Measurements from ENCODE around the gene FAM161A. TPM values are rescaled to one million over a fixed set of nuclear protein-coding genes. Genes with fewer than 3 reads are reported as not detected.

The FAM161A gene
- total RNA-seq, 6 experiments from 2014 or later, result 0.64 to 2.2 (median 1.1) TPM

DNA sequence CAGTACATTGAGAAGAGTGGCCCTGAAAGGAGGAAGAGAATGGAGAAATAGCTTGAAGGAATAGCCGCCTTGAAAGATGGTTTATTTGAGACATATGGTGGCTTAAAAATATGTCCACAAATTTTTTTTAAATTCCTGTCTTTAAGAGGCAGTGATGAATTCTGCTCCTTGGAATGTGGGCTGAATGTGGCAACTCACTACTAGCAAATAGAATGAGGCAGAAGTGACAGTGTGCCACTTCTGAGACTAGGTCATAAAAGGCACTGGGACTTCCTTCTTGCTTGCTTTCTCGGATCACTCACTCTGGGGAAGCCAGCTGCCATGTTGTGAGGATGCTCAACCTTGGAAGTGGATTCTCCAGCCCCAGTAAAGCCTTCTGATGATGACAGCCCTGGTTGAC is 67.0 kb downstream of the FAM161A start:
- intact Hi-C loops (cut with DNase I), result no loop called here
- 91% methylated on average over 1 of the region's 2 CpGs for WGBS (ENCODE audit: insufficient coverage, low coverage, low lambda C conversion rate, missing lambda C conversion rate)
- no peak for TF ChIP-seq POLR2A (IDR thresholded peaks at IDR 0.05)
- TF ChIP-seq, protein P1, sequence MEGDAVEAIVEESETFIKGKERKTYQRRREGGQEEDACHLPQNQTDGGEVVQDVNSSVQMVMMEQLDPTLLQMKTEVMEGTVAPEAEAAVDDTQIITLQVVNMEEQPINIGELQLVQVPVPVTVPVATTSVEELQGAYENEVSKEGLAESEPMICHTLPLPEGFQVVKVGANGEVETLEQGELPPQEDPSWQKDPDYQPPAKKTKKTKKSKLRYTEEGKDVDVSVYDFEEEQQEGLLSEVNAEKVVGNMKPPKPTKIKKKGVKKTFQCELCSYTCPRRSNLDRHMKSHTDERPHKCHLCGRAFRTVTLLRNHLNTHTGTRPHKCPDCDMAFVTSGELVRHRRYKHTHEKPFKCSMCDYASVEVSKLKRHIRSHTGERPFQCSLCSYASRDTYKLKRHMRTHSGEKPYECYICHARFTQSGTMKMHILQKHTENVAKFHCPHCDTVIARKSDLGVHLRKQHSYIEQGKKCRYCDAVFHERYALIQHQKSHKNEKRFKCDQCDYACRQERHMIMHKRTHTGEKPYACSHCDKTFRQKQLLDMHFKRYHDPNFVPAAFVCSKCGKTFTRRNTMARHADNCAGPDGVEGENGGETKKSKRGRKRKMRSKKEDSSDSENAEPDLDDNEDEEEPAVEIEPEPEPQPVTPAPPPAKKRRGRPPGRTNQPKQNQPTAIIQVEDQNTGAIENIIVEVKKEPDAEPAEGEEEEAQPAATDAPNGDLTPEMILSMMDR (IDR thresholded peaks at IDR 0.05), result no peak
- no peak overlapping the region for H3K4me3 ChIP-seq
- no peak for DNase-seq
- ATAC-seq, result no peak
- H3K27ac ChIP-seq, result no peak overlapping the region
- no peaks in the 10 kb centered on the region for H3K36me3 ChIP-seq
- no peaks in the 10 kb centered on the region for H3K27me3 ChIP-seq
- no peaks in the 10 kb centered on the region for H3K9me3 ChIP-seq
- no peaks in the 10 kb centered on the region for H3K4me1 ChIP-seq

GRCh38 chr2:61785583-61785982 is 68.3 kb downstream of the FAM161A start:
- DNase-seq, result no peak
- no peaks in the 10 kb centered on the region for H3K4me1 ChIP-seq
- no peaks in the 10 kb centered on the region for H3K27me3 ChIP-seq
- H3K4me3 ChIP-seq, result no peak overlapping the region
- no peaks in the 10 kb centered on the region for H3K36me3 ChIP-seq
- H3K27ac ChIP-seq, result no peak overlapping the region
- intact Hi-C loops (cut with DNase I), result no loop called here
- TF ChIP-seq POLR2A (IDR thresholded peaks at IDR 0.05), result no peak
- TF ChIP-seq, protein P1 (IDR thresholded peaks at IDR 0.05), result no peak
- ATAC-seq, result no peak
- no peaks in the 10 kb centered on the region for H3K9me3 ChIP-seq

DNA sequence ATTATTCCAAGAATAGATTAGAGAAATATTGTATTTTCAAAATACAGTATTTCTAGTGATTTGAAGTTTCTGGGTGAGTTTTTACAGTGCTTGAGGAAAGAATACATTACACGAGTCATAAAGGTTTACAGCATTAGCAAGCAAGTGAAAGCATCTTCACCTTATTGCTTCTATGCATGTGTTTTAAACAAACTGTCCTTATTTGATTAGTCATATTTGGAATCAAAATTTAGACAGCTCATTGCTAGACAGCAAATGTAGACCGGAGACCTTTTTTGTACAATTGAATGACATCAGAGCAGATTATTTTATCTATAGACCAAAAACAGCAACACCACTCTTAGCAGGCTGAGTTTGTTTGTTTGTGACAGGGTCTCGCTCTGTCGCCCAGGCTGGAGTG is 69.2 kb downstream of the FAM161A start:
- DNase-seq, result no peak
- Histone ChIP-seq H3K4me1 (no peaks in the 10 kb centered on the region), H3K9me3 (no peaks in the 10 kb centered on the region), H3K27ac (no peak overlapping the region), H3K4me3 (no peak overlapping the region), H3K36me3 (no peaks in the 10 kb centered on the region), H3K27me3 (no peaks in the 10 kb centered on the region)
- WGBS (ENCODE audit: insufficient coverage, low coverage, low lambda C conversion rate, missing lambda C conversion rate), result 66% methylated on average over 4 of the region's 4 CpGs
- no peak for ATAC-seq
- intact Hi-C loops (cut with DNase I), result no loop called here
- no peak for TF ChIP-seq POLR2A (IDR thresholded peaks at IDR 0.05)
- TF ChIP-seq, protein P1 (IDR thresholded peaks at IDR 0.05), result no peak

GRCh38 chr2:61775956-61776570 is 77.8 kb downstream of the FAM161A start:
- H3K4me3 ChIP-seq, result no peak overlapping the region
- WGBS (ENCODE audit: insufficient coverage, low coverage, low lambda C conversion rate, missing lambda C conversion rate), result 76% methylated on average over 7 of the region's 8 CpGs

More at GRCh38 chr2:61775956-61776570, 77.8 kb downstream of the FAM161A start:
- intact Hi-C loops (cut with DNase I), result no loop called here
- no peaks in the 10 kb centered on the region for H3K4me1 ChIP-seq
- H3K9me3 ChIP-seq, result no peaks in the 10 kb centered on the region
- TF ChIP-seq, protein P1 (IDR thresholded peaks at IDR 0.05), result no peak
- TF ChIP-seq POLR2A (IDR thresholded peaks at IDR 0.05), result no peak
- no peak overlapping the region for H3K27ac ChIP-seq
- no peaks in the 10 kb centered on the region for H3K27me3 ChIP-seq
- ATAC-seq (no peak), DNase-seq (no peak)
- H3K36me3 ChIP-seq, result no peaks in the 10 kb centered on the region

Small RNAs within 50 kb of the gene (small RNA-seq; reads per million reads assigned to genes)
- 0 reads per million in 2 experiments for gene RPS24P7

Other genes with a start within 250 kb of the FAM161A start
- 10 to 100 TPM; 46.0 to 72.2 (median 53.1) TPM for gene CCT4, start 34.6 kb upstream of the FAM161A start, total RNA-seq
- 10 to 100 TPM; 17.2 to 21.6 (median 18.7) TPM for gene COMMD1, start 51.6 kb upstream of the FAM161A start, total RNA-seq

Data from right lobe of liver (tissue), 6 donors.